Fibroblast of lung (primary cell): ENCODE data around the gene CERKL. TPM values are rescaled to one million over a fixed set of nuclear protein-coding genes. Genes with fewer than 3 reads are reported as not detected.

Source experiments
- DNase-seq, 2 donors: peaks; one replicate each; pipeline versions ENCODE4 v3.0.0 to v3.0.0-alpha.2; 2010; ENCODE audit warnings: low read depth in 2 of 2
- H2AFZ ChIP-seq: 2 replicates; pipeline ENCODE4 v1.5.1; 2012; ENCODE audit warnings: low read length, control low read depth, inconsistent platforms
- H3K27ac ChIP-seq: 2 replicates; pipeline ENCODE4 v1.5.1; 2011; ENCODE audit warnings: low read length, control low read depth; ENCODE audit not compliant: insufficient read depth
- H3K27me3 ChIP-seq: 2 replicates; pipeline ENCODE4 v1.5.1; 2011; ENCODE audit warnings: mild to moderate bottlenecking, low read length; ENCODE audit not compliant: control insufficient read depth, insufficient read depth
- H3K36me3 ChIP-seq: 2 replicates; pipeline ENCODE4 v1.5.1; 2011; ENCODE audit warnings: low read length; ENCODE audit not compliant: control insufficient read depth, insufficient read depth
- H3K4me1 ChIP-seq: 2 replicates; pipeline ENCODE4 v1.5.1; 2011; ENCODE audit warnings: low read length; ENCODE audit not compliant: control insufficient read depth, insufficient read depth; ENCODE audit errors: extremely low read depth
- H3K4me2 ChIP-seq: 2 replicates; pipeline ENCODE4 v1.5.1; 2011; ENCODE audit warnings: low read length, control low read depth; ENCODE audit not compliant: insufficient read depth; ENCODE audit errors: extremely low read depth
- H3K4me3 ChIP-seq, 4 experiments: fragments of 200-600 bp in 1 of 4; sonication (generic) in 1 of 4; replicated peaks in 1 of 4; 2 replicates each; pipeline ENCODE4 v1.5.1; 2011 to 2016; ENCODE audit warnings: low read length in 4 of 4, low read depth in 3 of 4, mild to moderate bottlenecking in 3 of 4, control low read depth in 2 of 4, inconsistent platforms in 1 of 4, mixed read lengths in 1 of 4; ENCODE audit not compliant: insufficient read depth in 1 of 4; ENCODE audit errors: control extremely low read depth in 1 of 4
- H3K79me2 ChIP-seq: 2 replicates; pipeline ENCODE4 v1.5.1; 2012; ENCODE audit warnings: mild to moderate bottlenecking, low read length, inconsistent platforms; ENCODE audit not compliant: control insufficient read depth, insufficient read depth
- H3K9ac ChIP-seq: 2 replicates; pipeline ENCODE4 v1.5.1; 2011; ENCODE audit warnings: mild to moderate bottlenecking, low read length, control low read depth; ENCODE audit not compliant: insufficient read depth
- H3K9me3 ChIP-seq: 2 replicates; pipeline ENCODE4 v1.5.1; 2012; ENCODE audit warnings: low read depth, low read length; ENCODE audit not compliant: control insufficient read depth, insufficient read depth
- H4K20me1 ChIP-seq: 2 replicates; pipeline ENCODE4 v1.5.1; 2011; ENCODE audit warnings: low read length; ENCODE audit not compliant: control insufficient read depth, insufficient read depth; ENCODE audit errors: extremely low read depth
- EZH2 ChIP-seq: IDR thresholded peaks from 2 replicates; pipeline ENCODE4 v1.5.1; 2012; ENCODE audit warnings: low read length, control low read depth, mild to moderate bottlenecking; ENCODE audit errors: missing control alignments
- polyA plus RNA-seq, 2 donors: library from polyadenylated mRNA; depleted of rRNA in 1 of 2; stranded (reverse) in 1 of 2; unstranded in 1 of 2; fragments of >200 nt; gene quantifications; 2 replicates each; pipeline ENCODE4 v1.2.1, GENCODE V29; 2011 to 2012; ENCODE audit warnings: missing spikeins in 1 of 2
- total RNA-seq: library from RNA; depleted of rRNA; stranded (reverse); fragments of >200 nt; gene quantifications from 2 replicates; pipeline ENCODE4 v1.2.1, GENCODE V29; 2014
- TF ChIP-seq, protein P1 (sequence below), 2 donors: IDR thresholded peaks in 1 of 2; conservative IDR thresholded peaks in 1 of 2; 1 replicate in 1 of 2; 2 replicates in 1 of 2; pipeline ENCODE4 v1.5.1; 2011 to 2012; ENCODE audit warnings: low read length in 2 of 2, control low read depth in 1 of 2, inconsistent platforms in 1 of 2, low read depth in 1 of 2, mild to moderate bottlenecking in 1 of 2

The CERKL gene
- total and polyA plus RNA-seq, 2 donors (not counting 1 experiment from before 2014, with no cell fraction given): 0.17 TPM; not detected in 1

DNA sequence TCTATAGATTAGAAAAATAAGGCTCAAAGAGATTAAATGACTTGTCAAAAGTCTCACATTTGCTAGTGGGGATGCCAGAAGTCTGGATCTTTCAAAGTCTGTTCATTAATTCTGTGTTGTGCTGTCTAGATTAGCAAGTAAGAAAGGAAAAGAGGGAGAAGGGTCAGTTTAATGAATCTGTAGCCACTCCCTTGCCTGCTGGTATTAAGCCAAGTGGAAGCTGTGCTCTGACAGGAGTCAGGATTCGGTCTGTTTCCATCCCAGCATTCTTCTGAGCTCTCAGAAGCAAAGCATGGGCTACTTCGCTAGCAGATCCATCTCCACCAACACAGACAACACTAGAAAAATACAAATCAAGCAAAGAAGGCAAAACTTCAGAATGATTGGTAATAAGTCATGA lies 98.5 kb downstream of the CERKL start:
- Histone ChIP-seq H3K4me3 (no peak overlapping the region), H2AFZ (no peak overlapping the region), H4K20me1 (no peaks in the 10 kb centered on the region), H3K4me2 (no peak overlapping the region), H3K36me3 (no peaks in the 10 kb centered on the region), H3K27ac (no peak overlapping the region), H3K9ac (no peak overlapping the region), H3K27me3 (no peaks in the 10 kb centered on the region), H3K9me3 (no peaks in the 10 kb centered on the region), H3K4me1 (peaks cover 1% of the 10 kb centered on the region), H3K79me2 (no peaks in the 10 kb centered on the region)
- TF ChIP-seq, protein P1, sequence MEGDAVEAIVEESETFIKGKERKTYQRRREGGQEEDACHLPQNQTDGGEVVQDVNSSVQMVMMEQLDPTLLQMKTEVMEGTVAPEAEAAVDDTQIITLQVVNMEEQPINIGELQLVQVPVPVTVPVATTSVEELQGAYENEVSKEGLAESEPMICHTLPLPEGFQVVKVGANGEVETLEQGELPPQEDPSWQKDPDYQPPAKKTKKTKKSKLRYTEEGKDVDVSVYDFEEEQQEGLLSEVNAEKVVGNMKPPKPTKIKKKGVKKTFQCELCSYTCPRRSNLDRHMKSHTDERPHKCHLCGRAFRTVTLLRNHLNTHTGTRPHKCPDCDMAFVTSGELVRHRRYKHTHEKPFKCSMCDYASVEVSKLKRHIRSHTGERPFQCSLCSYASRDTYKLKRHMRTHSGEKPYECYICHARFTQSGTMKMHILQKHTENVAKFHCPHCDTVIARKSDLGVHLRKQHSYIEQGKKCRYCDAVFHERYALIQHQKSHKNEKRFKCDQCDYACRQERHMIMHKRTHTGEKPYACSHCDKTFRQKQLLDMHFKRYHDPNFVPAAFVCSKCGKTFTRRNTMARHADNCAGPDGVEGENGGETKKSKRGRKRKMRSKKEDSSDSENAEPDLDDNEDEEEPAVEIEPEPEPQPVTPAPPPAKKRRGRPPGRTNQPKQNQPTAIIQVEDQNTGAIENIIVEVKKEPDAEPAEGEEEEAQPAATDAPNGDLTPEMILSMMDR (conservative IDR thresholded peaks at IDR 0.05 in 1 of 2, IDR thresholded peaks at IDR 0.05 in 1 of 2; ENCODE audit: low read depth in 1 of 2, low read length in 2 of 2): no peak
- no peak for TF ChIP-seq EZH2
- DNase-seq: no peak

- TF ChIP-seq, protein P1 (conservative IDR thresholded peaks at IDR 0.05 in 1 of 2, IDR thresholded peaks at IDR 0.05 in 1 of 2; ENCODE audit: low read depth in 1 of 2, low read length in 2 of 2): no peak
- H3K27ac ChIP-seq: no peak overlapping the region
Measured at GRCh38 chr2:181554061-181554830, 102.7 kb downstream of the CERKL start.

DNA sequence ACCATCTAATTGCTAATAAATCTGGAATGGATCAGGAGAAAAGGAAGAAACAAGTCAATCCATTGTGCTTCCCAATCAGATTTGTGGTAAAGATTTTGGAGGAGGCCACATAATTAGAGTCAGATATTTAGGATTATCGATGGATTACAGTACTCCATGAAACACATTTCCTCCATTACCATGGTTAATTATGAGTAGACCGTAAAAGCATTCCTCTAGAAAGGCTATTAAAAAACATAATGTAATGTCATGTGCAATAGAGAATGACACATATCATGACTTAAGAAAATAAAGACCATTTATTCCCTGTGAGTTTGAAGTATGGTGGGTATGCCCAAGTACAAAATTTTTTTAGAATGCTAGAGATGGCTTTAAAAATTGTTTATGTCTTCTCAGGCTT lies 103.7 kb downstream of the CERKL start:
- H2AFZ ChIP-seq: no peak overlapping the region
- H3K27me3 ChIP-seq: no peaks in the 10 kb centered on the region
- H3K9ac ChIP-seq: no peak overlapping the region
- H3K4me3 ChIP-seq: no peak overlapping the region
- H3K4me1 ChIP-seq: no peaks in the 10 kb centered on the region
- no peaks in the 10 kb centered on the region for H3K79me2 ChIP-seq
- no peak overlapping the region for H3K27ac ChIP-seq
- no peaks in the 10 kb centered on the region for H4K20me1 ChIP-seq
- no peak for TF ChIP-seq EZH2
- TF ChIP-seq, protein P1 (conservative IDR thresholded peaks at IDR 0.05 in 1 of 2, IDR thresholded peaks at IDR 0.05 in 1 of 2; ENCODE audit: low read depth in 1 of 2, low read length in 2 of 2): no peak
- no peaks in the 10 kb centered on the region for H3K9me3 ChIP-seq
- DNase-seq: no peak
- no peaks in the 10 kb centered on the region for H3K36me3 ChIP-seq
- H3K4me2 ChIP-seq: no peak overlapping the region

More at GRCh38 chr2:181554061-181554830, 102.7 kb downstream of the CERKL start:
- H3K4me3 ChIP-seq: no peak overlapping the region
- no peaks in the 10 kb centered on the region for H3K36me3 ChIP-seq
- H3K9me3 ChIP-seq: no peaks in the 10 kb centered on the region
- no peaks in the 10 kb centered on the region for H4K20me1 ChIP-seq
- no peak overlapping the region for H3K4me2 ChIP-seq
- H2AFZ ChIP-seq: no peak overlapping the region
- no peak overlapping the region for H3K9ac ChIP-seq
- DNase-seq: no peak
- H3K27me3 ChIP-seq: no peaks in the 10 kb centered on the region
- no peaks in the 10 kb centered on the region for H3K4me1 ChIP-seq
- no peaks in the 10 kb centered on the region for H3K79me2 ChIP-seq
